IMR-90 (cell line): Measurements from ENCODE around the gene DSN1. TPM values are rescaled to one million over a fixed set of nuclear protein-coding genes. Genes with fewer than 3 reads are reported as not detected.

ENCODE experiments used
- ATAC-seq: fragments of 200-7000 bp; cut with Tn5 transposase; 2 replicates; pipeline ENCODE4 v1.9.1; 2020; ENCODE audit warnings: low read depth, mild to moderate bottlenecking, moderate library complexity
- BruUV-seq: library from RNA; stranded (reverse); fragments of 400-500 nt; replicated peaks from 2 replicates; lab custom pipeline; 2021; lab: Mats Ljungman, UMichigan
- CTCF ChIA-PET: fragments of 300-600 bp; formaldehyde crosslinking; extraction: SDS; loops from one replicate; lab custom pipeline; 2021; ENCODE audit warnings: antibody characterized with exemption; lab: Yijun Ruan, JAX
- POLR2A ChIA-PET: fragments of 300-600 bp; sonication (Branson Sonifier 250); formaldehyde crosslinking; loops from one replicate; lab custom pipeline; 2022; ENCODE audit warnings: antibody characterized with exemption; ENCODE audit not compliant: unreplicated experiment; lab: Charles Lee
- DNase-seq: peaks from one replicate; pipeline ENCODE4 v3.0.0; 2013
- H2AFZ ChIP-seq: replicated peaks from 2 replicates; pipeline ENCODE3; 2013; ENCODE audit warnings: low read length, mild to moderate bottlenecking; ENCODE audit not compliant: poor library complexity
- H2AK5ac ChIP-seq: 2 replicates; pipeline ENCODE4 v1.6.1; 2013; ENCODE audit warnings: low read depth, low read length, inconsistent platforms
- H2AK9ac ChIP-seq: replicated peaks from 2 replicates; pipeline ENCODE3; 2013; ENCODE audit warnings: mild to moderate bottlenecking, low read depth, low read length, moderate library complexity; ENCODE audit not compliant: poor library complexity
- H2BK120ac ChIP-seq: 2 replicates; pipeline ENCODE4 v1.6.1; 2013; ENCODE audit warnings: low read depth, low read length, inconsistent platforms
- H2BK15ac ChIP-seq: 3 replicates; pipeline ENCODE4 v1.6.1; 2013; ENCODE audit warnings: low read depth, low read length, inconsistent platforms
- H2BK20ac ChIP-seq: 2 replicates; pipeline ENCODE4 v1.6.1; 2013; ENCODE audit warnings: low read depth, mild to moderate bottlenecking, inconsistent platforms, low read length, moderate library complexity
- H2BK5ac ChIP-seq: 2 replicates; pipeline ENCODE4 v1.6.1; 2013; ENCODE audit warnings: mild to moderate bottlenecking, low read depth, low read length, inconsistent platforms; ENCODE audit not compliant: poor library complexity, severe bottlenecking
- H3K14ac ChIP-seq: replicated peaks from 2 replicates; pipeline ENCODE4 v1.6.1; 2013; ENCODE audit warnings: low read depth, low read length, inconsistent platforms
- H3K18ac ChIP-seq: 2 replicates; pipeline ENCODE4 v1.6.1; 2013; ENCODE audit warnings: low read depth, low read length, control low read depth
- H3K23ac ChIP-seq: 2 replicates; pipeline ENCODE4 v1.6.1; 2013; ENCODE audit warnings: low read depth, low read length, inconsistent platforms
- H3K27ac ChIP-seq: 2 replicates; pipeline ENCODE4 v1.5.1; 2013; ENCODE audit warnings: mild to moderate bottlenecking, control low read depth, low read length; ENCODE audit not compliant: insufficient read depth
- H3K27me3 ChIP-seq: 2 replicates; pipeline ENCODE4 v1.6.1; 2013; ENCODE audit warnings: low read length; ENCODE audit not compliant: control insufficient read depth, insufficient read depth
- H3K36me3 ChIP-seq: 2 replicates; pipeline ENCODE4 v1.6.1; 2013; ENCODE audit warnings: low read length, mixed read lengths; ENCODE audit not compliant: control insufficient read depth, insufficient read depth
- H3K4ac ChIP-seq: 2 replicates; pipeline ENCODE4 v1.6.1; 2013; ENCODE audit warnings: low read depth, low read length, inconsistent platforms
- H3K4me1 ChIP-seq: 2 replicates; pipeline ENCODE4 v1.6.1; 2013; ENCODE audit warnings: low read length, mixed read lengths; ENCODE audit not compliant: control insufficient read depth, insufficient read depth
- H3K4me2 ChIP-seq: 2 replicates; pipeline ENCODE4 v1.6.1; 2013; ENCODE audit warnings: low read depth, mild to moderate bottlenecking, control low read depth, low read length, moderate library complexity
- H3K4me3 ChIP-seq: 2 replicates; pipeline ENCODE4 v1.5.1; 2013; ENCODE audit warnings: low read depth, mild to moderate bottlenecking, control low read depth, low read length, moderate library complexity; ENCODE audit not compliant: insufficient read depth
- H3K56ac ChIP-seq: 2 replicates; pipeline ENCODE4 v1.6.1; 2013; ENCODE audit warnings: low read length, inconsistent platforms; ENCODE audit not compliant: insufficient read depth; ENCODE audit errors: extremely low read depth
- H3K79me1 ChIP-seq, 2 experiments: 2 replicates each; pipeline ENCODE4 v1.6.1; 2013; ENCODE audit warnings: low read length in 2 of 2, inconsistent platforms in 1 of 2, low read depth in 1 of 2
- H3K9ac ChIP-seq: 2 replicates; pipeline ENCODE4 v1.6.1; 2013; ENCODE audit warnings: low read depth, low read length, control low read depth
- H3K9me1 ChIP-seq: 2 replicates; pipeline ENCODE4 v1.6.1; 2013; ENCODE audit warnings: low read length, inconsistent platforms; ENCODE audit not compliant: insufficient read depth
- H3K9me3 ChIP-seq: 2 replicates; pipeline ENCODE4 v1.6.1; 2013; ENCODE audit warnings: low read length; ENCODE audit not compliant: control insufficient read depth, insufficient read depth
- H4K20me1 ChIP-seq: 2 replicates; pipeline ENCODE4 v1.6.1; 2013; ENCODE audit warnings: low read length, inconsistent platforms; ENCODE audit not compliant: insufficient read depth
- H4K5ac ChIP-seq: 2 replicates; pipeline ENCODE4 v1.6.1; 2013; ENCODE audit warnings: mild to moderate bottlenecking, low read depth, low read length, control low read depth
- H4K8ac ChIP-seq, 2 experiments: 2 replicates each; pipeline ENCODE4 v1.6.1; 2013; ENCODE audit warnings: low read depth in 2 of 2, low read length in 2 of 2, control low read depth in 1 of 2, inconsistent platforms in 1 of 2
- H4K91ac ChIP-seq: 2 replicates; pipeline ENCODE4 v1.6.1; 2013; ENCODE audit warnings: low read depth, low read length, inconsistent platforms; ENCODE audit not compliant: insufficient read depth
- BHLHE40 ChIP-seq: fragments of 150-350 bp; IDR thresholded peaks from 2 replicates; pipeline ENCODE4 v1.6.1; 2016; ENCODE audit warnings: mild to moderate bottlenecking, low read depth, low read length
- CEBPB ChIP-seq: IDR thresholded peaks from 2 replicates; pipeline ENCODE4 v1.6.1; 2012; ENCODE audit warnings: low read depth, low read length, improper control_type of control experiment
- CHD1 ChIP-seq: IDR thresholded peaks from 2 replicates; pipeline ENCODE4 v1.6.1; 2012; ENCODE audit warnings: low read depth, low read length, improper control_type of control experiment
- FOS ChIP-seq: fragments of 150-350 bp; IDR thresholded peaks from 2 replicates; pipeline ENCODE4 v1.6.1; 2016; ENCODE audit warnings: low read depth, low read length
- MAFK ChIP-seq: IDR thresholded peaks from 2 replicates; pipeline ENCODE4 v1.6.1; 2012; ENCODE audit warnings: low read depth, low read length, improper control_type of control experiment
- MAZ ChIP-seq: IDR thresholded peaks from 2 replicates; pipeline ENCODE4 v1.6.1; 2012; ENCODE audit warnings: low read depth, mild to moderate bottlenecking, low read length, improper control_type of control experiment, moderate library complexity, borderline replicate concordance
- MXI1 ChIP-seq: IDR thresholded peaks from 2 replicates; pipeline ENCODE4 v1.6.1; 2012; ENCODE audit warnings: low read depth, mild to moderate bottlenecking, low read length, moderate library complexity, borderline replicate concordance
- NFE2L2 ChIP-seq: fragments of 150-350 bp; IDR thresholded peaks from 2 replicates; pipeline ENCODE4 v1.6.1; 2016; ENCODE audit warnings: low read depth, mild to moderate bottlenecking, low read length
- POLR2A ChIP-seq: IDR thresholded peaks from 2 replicates; pipeline ENCODE4 v1.6.1; 2012; ENCODE audit warnings: mild to moderate bottlenecking, low read depth, low read length
- RAD21 ChIP-seq: IDR thresholded peaks from 2 replicates; pipeline ENCODE4 v1.6.1; 2012; ENCODE audit warnings: low read length, improper control_type of control experiment
- RCOR1 ChIP-seq: IDR thresholded peaks from 2 replicates; pipeline ENCODE4 v1.6.1; 2012; ENCODE audit warnings: mild to moderate bottlenecking, low read length, improper control_type of control experiment; ENCODE audit not compliant: insufficient replicate concordance
- RFX5 ChIP-seq: IDR thresholded peaks from 2 replicates; pipeline ENCODE4 v1.8.0; 2012; ENCODE audit warnings: low read depth, mild to moderate bottlenecking, low read length, moderate library complexity
- SMC3 ChIP-seq: fragments of 150-350 bp; IDR thresholded peaks from 2 replicates; pipeline ENCODE4 v1.6.1; 2016; ENCODE audit warnings: low read depth, mild to moderate bottlenecking, antibody characterized with exemption, low read length, moderate library complexity
- WGBS, 2 experiments: methylation state at CpG; one replicate each; pipeline versions ENCODE4 v1.1.5 to v1.1.7; 2013; ENCODE audit warnings: missing lambda C conversion rate in 2 of 2; ENCODE audit not compliant: insufficient read length in 1 of 2; ENCODE audit errors: extremely low coverage in 2 of 2; 5-methylcytosine and 5-hydroxymethylcytosine counted together
- dilution Hi-C: fragments of 300-500 bp; cut with HindIII; formaldehyde crosslinking; loops from one replicate; pipeline ENCODE4 v1.14.3; 2018; ENCODE audit warnings: low sequenced_read_pairs; ENCODE audit not compliant: unreplicated experiment
- in situ Hi-C: fragments of 300-500 bp; cut with MboI; formaldehyde crosslinking; loops from 3 replicates; pipeline ENCODE4 v1.14.3; 2019; ENCODE audit warnings: low sequenced_read_pairs, inconsistent platforms, mixed read lengths
- intact Hi-C: fragments of 100-400 bp; cut with micrococcal nuclease; formaldehyde crosslinking; loops from 2 replicates; pipeline ENCODE4 v1.10.0; 2022
- polyA plus RNA-seq, 3 experiments: library from polyadenylated mRNA; depleted of rRNA; stranded (reverse); fragments of >200 nt; gene quantifications; 2 replicates each; pipeline ENCODE4 v1.2.3, GENCODE V29; 2012; ENCODE audit warnings: low replicate concordance in 1 of 3
- total RNA-seq: library from RNA; depleted of rRNA; stranded (reverse); fragments of >200 nt; gene quantifications from 2 replicates; pipeline ENCODE4 v1.2.3, GENCODE V29; 2012
- TF ChIP-seq, protein P1 (sequence below): fragments of 150-350 bp; IDR thresholded peaks from 2 replicates; pipeline ENCODE4 v1.6.1; 2016; ENCODE audit warnings: low read depth, mild to moderate bottlenecking, low read length, moderate library complexity, borderline replicate concordance
- TF ChIP-seq, protein P2 (sequence below): conservative IDR thresholded peaks from 2 replicates; pipeline ENCODE4 v1.5.1; 2012; ENCODE audit warnings: mild to moderate bottlenecking, low read depth, low read length, improper control_type of control experiment
- TF ChIP-seq, protein P3 (sequence below): fragments of 150-350 bp; IDR thresholded peaks from 2 replicates; pipeline ENCODE4 v1.6.1; 2017; ENCODE audit warnings: mild to moderate bottlenecking, antibody characterized with exemption, low read length, low read depth

Gene DSN1
- total and polyA plus RNA-seq, 2 of the 4 experiments (the other 2 are of a cell fraction) = 10.5 to 16.3 TPM

DNA sequence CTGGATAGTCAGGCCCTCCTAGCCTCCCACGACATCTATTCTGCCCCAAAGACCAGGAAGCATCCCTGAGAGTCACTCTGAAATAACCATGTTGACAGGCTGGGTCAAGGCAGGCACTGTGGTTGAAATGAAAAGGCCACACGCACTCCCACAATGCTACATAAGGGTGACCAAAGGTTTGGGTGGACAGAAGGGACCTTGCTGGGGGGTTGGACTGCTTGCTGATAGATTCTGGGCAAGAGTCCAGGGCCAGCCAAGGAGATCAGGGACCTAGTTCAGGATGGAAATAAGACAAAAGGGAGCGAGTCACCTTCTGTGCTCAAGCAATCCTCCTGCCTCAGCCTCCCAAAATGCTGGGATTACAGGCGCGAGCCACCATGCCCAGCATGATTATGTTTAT is 32.5 kb upstream of the DSN1 start:
- TF ChIP-seq, protein P1, sequence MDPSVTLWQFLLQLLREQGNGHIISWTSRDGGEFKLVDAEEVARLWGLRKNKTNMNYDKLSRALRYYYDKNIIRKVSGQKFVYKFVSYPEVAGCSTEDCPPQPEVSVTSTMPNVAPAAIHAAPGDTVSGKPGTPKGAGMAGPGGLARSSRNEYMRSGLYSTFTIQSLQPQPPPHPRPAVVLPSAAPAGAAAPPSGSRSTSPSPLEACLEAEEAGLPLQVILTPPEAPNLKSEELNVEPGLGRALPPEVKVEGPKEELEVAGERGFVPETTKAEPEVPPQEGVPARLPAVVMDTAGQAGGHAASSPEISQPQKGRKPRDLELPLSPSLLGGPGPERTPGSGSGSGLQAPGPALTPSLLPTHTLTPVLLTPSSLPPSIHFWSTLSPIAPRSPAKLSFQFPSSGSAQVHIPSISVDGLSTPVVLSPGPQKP = no peak
- TF ChIP-seq SMC3 = no peak
- TF ChIP-seq CEBPB = no peak
- TF ChIP-seq MXI1 = no peak
- no peak for TF ChIP-seq MAZ
- TF ChIP-seq, protein P2, sequence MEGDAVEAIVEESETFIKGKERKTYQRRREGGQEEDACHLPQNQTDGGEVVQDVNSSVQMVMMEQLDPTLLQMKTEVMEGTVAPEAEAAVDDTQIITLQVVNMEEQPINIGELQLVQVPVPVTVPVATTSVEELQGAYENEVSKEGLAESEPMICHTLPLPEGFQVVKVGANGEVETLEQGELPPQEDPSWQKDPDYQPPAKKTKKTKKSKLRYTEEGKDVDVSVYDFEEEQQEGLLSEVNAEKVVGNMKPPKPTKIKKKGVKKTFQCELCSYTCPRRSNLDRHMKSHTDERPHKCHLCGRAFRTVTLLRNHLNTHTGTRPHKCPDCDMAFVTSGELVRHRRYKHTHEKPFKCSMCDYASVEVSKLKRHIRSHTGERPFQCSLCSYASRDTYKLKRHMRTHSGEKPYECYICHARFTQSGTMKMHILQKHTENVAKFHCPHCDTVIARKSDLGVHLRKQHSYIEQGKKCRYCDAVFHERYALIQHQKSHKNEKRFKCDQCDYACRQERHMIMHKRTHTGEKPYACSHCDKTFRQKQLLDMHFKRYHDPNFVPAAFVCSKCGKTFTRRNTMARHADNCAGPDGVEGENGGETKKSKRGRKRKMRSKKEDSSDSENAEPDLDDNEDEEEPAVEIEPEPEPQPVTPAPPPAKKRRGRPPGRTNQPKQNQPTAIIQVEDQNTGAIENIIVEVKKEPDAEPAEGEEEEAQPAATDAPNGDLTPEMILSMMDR = no peak
- no peak for TF ChIP-seq BHLHE40
- TF ChIP-seq MAFK = no peak
- TF ChIP-seq RCOR1 = no peak
- TF ChIP-seq, protein P3, sequence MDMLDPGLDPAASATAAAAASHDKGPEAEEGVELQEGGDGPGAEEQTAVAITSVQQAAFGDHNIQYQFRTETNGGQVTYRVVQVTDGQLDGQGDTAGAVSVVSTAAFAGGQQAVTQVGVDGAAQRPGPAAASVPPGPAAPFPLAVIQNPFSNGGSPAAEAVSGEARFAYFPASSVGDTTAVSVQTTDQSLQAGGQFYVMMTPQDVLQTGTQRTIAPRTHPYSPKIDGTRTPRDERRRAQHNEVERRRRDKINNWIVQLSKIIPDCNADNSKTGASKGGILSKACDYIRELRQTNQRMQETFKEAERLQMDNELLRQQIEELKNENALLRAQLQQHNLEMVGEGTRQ = no peak
- TF ChIP-seq RFX5 = no peak
- no peak for TF ChIP-seq NFE2L2
- TF ChIP-seq FOS = no peak
- no peak for TF ChIP-seq CHD1
- TF ChIP-seq RAD21 = no peak
- TF ChIP-seq POLR2A = no peak
- 0 out of 2 replicates have a peak, but pooled peaks cover 5% of the 10 kb centered on the region for H3K9me1 ChIP-seq
- DNase-seq (no peak), ATAC-seq (no peak)
- H4K91ac ChIP-seq = no peak overlapping the region
- H3K4me2 ChIP-seq = no peak overlapping the region
- no peak overlapping the region for H3K9ac ChIP-seq
- no peak overlapping the region for H2BK15ac ChIP-seq
- H3K14ac ChIP-seq = no peak overlapping the region
- H4K20me1 ChIP-seq = peaks cover 15% of the 10 kb centered on the region
- WGBS, 2 experiments = no CpG with 5 or more reads among the region's 5 CpGs
- H4K5ac ChIP-seq = no peak overlapping the region
- peaks cover 64% of the 10 kb centered on the region for H3K36me3 ChIP-seq
- BruUV-seq = no TSS peak
- POLR2A ChIA-PET = no interaction called here
- in situ Hi-C loops (loop anchor here (25.0 kb wide), 1 partner anchor 94 kb away; no protein-coding TSS in a partner anchor), dilution Hi-C loops (loop anchor here (10.0 kb wide), 1 partner anchor 59 kb away; a partner anchor contains a TSS), intact Hi-C loops (no loop called here)
- no peak overlapping the region for H2AK5ac ChIP-seq
- no peak overlapping the region for H3K27ac ChIP-seq
- peaks cover 8% of the 10 kb centered on the region for H3K4me1 ChIP-seq
- no peak overlapping the region for H2BK120ac ChIP-seq
- H2BK5ac ChIP-seq = no peak overlapping the region
- no peak overlapping the region for H3K4ac ChIP-seq
- H2AK9ac ChIP-seq = no peak overlapping the region
- H3K4me3 ChIP-seq = no peak overlapping the region
- no peaks in the 10 kb centered on the region for H3K9me3 ChIP-seq
- H4K8ac ChIP-seq = no peak overlapping the region
- H3K56ac ChIP-seq = no peak overlapping the region
- CTCF ChIA-PET = interaction anchor here (0.5 kb wide), 1 partner anchor 45 kb away, joined by 3 read pairs; no protein-coding TSS in a partner anchor
- no peak overlapping the region for H3K23ac ChIP-seq
- peaks cover 32 to 59% of the 10 kb centered on the region in 2 experiments for H3K79me1 ChIP-seq
- no peaks in the 10 kb centered on the region for H3K27me3 ChIP-seq
- no peak overlapping the region for H3K18ac ChIP-seq
- no peak overlapping the region for H2AFZ ChIP-seq
- no peak overlapping the region for H2BK20ac ChIP-seq
